ENCODE results near the gene HMGCL.

HMGCL gene

DNA sequence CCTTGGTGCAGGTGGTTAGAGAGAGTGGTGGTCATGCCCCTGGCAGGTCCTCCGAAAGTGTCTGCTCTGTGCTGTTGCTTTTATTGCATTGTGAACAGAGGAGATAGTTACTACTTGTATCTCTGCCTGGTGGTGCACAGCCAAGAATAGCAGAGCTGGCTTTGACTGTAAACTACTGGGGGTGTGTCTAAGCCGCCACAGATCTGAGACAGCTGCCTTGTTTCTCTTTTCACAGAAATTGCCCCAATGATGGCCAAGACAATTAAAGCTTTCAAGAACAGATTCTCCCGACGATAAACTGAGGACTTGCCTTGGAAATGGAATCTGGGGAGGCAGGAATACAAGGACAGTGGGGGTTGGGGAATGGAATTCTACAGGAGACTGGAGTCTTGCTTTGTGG, 66.0 kb downstream of the HMGCL start:
- no peaks in the 10 kb centered on the region for H3K27me3 ChIP-seq (ENCODE audit: insufficient read depth, low read depth)
- no peak overlapping the region for H3K27ac ChIP-seq
- H3K4me3 ChIP-seq (IDR thresholded peaks at IDR 0.05; ENCODE audit: insufficient read depth, low read depth, low read length) = no peak overlapping the region
- H3K79me2 ChIP-seq (ENCODE audit: insufficient read depth, low read depth) = no peaks in the 10 kb centered on the region
- no peaks in the 10 kb centered on the region; the same call in 1 of the 2 replicates for H3K36me3 ChIP-seq (ENCODE audit: insufficient read depth)
- no peak overlapping the region for H3K9ac ChIP-seq
- no peaks in the 10 kb centered on the region for H4K20me1 ChIP-seq (ENCODE audit: insufficient read depth)
- H3K4me2 ChIP-seq = no peak overlapping the region
- TF ChIP-seq, protein P1, sequence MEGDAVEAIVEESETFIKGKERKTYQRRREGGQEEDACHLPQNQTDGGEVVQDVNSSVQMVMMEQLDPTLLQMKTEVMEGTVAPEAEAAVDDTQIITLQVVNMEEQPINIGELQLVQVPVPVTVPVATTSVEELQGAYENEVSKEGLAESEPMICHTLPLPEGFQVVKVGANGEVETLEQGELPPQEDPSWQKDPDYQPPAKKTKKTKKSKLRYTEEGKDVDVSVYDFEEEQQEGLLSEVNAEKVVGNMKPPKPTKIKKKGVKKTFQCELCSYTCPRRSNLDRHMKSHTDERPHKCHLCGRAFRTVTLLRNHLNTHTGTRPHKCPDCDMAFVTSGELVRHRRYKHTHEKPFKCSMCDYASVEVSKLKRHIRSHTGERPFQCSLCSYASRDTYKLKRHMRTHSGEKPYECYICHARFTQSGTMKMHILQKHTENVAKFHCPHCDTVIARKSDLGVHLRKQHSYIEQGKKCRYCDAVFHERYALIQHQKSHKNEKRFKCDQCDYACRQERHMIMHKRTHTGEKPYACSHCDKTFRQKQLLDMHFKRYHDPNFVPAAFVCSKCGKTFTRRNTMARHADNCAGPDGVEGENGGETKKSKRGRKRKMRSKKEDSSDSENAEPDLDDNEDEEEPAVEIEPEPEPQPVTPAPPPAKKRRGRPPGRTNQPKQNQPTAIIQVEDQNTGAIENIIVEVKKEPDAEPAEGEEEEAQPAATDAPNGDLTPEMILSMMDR (conservative IDR thresholded peaks at IDR 0.05; ENCODE audit: low read depth, low read length) = no peak
- H3K4me1 ChIP-seq (ENCODE audit: low read depth, poor library complexity, severe bottlenecking) = peaks cover 13% of the 10 kb centered on the region
- H2AFZ ChIP-seq (ENCODE audit: low read depth) = no peak overlapping the region

DNA sequence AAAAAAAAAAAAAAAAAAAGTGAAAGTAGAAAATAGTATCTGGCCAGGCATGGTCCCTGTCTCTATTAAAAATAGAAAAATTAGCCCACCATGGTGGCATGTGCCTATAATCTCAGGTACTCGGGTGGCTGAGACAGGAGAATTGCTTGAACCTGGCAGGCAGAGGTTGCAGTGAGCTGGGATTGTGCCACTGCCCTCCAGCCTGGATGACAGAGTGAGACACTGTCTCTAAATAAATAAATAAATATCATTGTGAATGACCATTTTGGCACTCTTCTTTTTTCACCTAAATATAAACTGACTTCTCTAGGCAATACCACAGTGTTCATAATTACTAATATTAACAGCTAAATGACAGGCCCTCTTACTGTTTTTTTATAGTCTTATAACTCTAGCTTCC, 67.4 kb downstream of the HMGCL start:
- H3K79me2 ChIP-seq (ENCODE audit: insufficient read depth, low read depth) = no peaks in the 10 kb centered on the region
- H3K9ac ChIP-seq = no peak overlapping the region
- H3K36me3 ChIP-seq (ENCODE audit: insufficient read depth) = no peaks in the 10 kb centered on the region; the same call in 1 of the 2 replicates
- no peak overlapping the region for H3K4me2 ChIP-seq
- no peak overlapping the region for H3K27ac ChIP-seq
- no peak overlapping the region for H2AFZ ChIP-seq (ENCODE audit: low read depth)
- TF ChIP-seq, protein P1 (conservative IDR thresholded peaks at IDR 0.05; ENCODE audit: low read depth, low read length) = no peak
- H3K4me1 ChIP-seq (ENCODE audit: low read depth, poor library complexity, severe bottlenecking) = peaks cover 13% of the 10 kb centered on the region
- no peaks in the 10 kb centered on the region for H3K27me3 ChIP-seq (ENCODE audit: insufficient read depth, low read depth)
- H3K4me3 ChIP-seq (IDR thresholded peaks at IDR 0.05; ENCODE audit: insufficient read depth, low read depth, low read length) = no peak overlapping the region
- H4K20me1 ChIP-seq (ENCODE audit: insufficient read depth) = no peaks in the 10 kb centered on the region

DNA sequence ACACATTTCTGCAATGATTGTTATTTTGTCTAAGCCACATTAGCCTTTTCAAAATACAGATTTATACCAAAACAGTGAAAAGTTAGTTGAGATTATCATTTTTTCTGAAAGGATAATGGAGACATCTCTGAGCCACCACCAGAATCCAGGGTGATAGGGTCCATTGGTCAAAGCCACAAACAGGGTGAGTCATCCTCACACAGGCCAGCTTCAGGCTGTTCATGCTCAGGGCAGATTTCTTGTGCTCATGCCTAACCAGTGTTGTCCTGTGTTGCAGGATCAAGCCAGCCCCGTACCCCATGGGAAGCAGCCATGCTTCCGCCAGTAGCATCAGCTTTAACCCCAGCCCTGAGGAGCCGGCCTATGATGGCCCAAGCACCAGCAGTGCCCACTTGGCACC, 68.6 kb downstream of the HMGCL start:
- H3K4me3 ChIP-seq (IDR thresholded peaks at IDR 0.05; ENCODE audit: insufficient read depth, low read depth, low read length) = no peak overlapping the region
- no peaks in the 10 kb centered on the region for H4K20me1 ChIP-seq (ENCODE audit: insufficient read depth)
- no peak overlapping the region for H3K9ac ChIP-seq
- TF ChIP-seq, protein P1 (conservative IDR thresholded peaks at IDR 0.05; ENCODE audit: low read depth, low read length) = no peak
- no peaks in the 10 kb centered on the region for H3K79me2 ChIP-seq (ENCODE audit: insufficient read depth, low read depth)
- peaks cover 5% of the 10 kb centered on the region for H3K36me3 ChIP-seq (ENCODE audit: insufficient read depth)
- H3K27ac ChIP-seq = no peak overlapping the region
- H3K27me3 ChIP-seq (ENCODE audit: insufficient read depth, low read depth) = no peaks in the 10 kb centered on the region
- H2AFZ ChIP-seq (ENCODE audit: low read depth) = no peak overlapping the region
- H3K4me1 ChIP-seq (ENCODE audit: low read depth, poor library complexity, severe bottlenecking) = peaks cover 13% of the 10 kb centered on the region
- H3K4me2 ChIP-seq = no peak overlapping the region

DNA sequence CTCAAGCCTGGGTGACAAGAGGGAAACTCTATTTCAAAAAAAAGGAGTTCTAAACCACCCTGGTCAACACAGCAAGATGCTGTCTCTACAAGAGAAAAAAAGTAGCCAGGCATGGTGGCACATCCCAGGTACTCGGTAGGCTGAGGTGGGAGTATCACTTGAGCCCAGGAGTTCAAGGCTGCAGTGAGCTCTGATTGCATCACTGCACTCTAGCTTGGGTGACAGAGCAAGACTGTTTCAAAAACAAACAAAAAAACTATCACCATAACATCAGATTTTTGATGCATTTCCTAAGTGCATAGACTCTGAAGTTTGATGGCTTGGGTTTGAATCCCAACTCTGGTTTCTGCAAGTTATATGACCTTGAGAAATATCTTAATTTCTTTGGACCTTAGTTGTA, 72.3 kb downstream of the HMGCL start:
- no peak overlapping the region for H3K4me3 ChIP-seq (IDR thresholded peaks at IDR 0.05; ENCODE audit: insufficient read depth, low read depth, low read length)
- H3K79me2 ChIP-seq (ENCODE audit: insufficient read depth, low read depth) = peaks cover 5% of the 10 kb centered on the region; the same call in 1 of the 2 replicates
- H3K9ac ChIP-seq = no peak overlapping the region
- no peak overlapping the region for H2AFZ ChIP-seq (ENCODE audit: low read depth)
- H3K4me2 ChIP-seq = no peak overlapping the region
- peaks cover 14% of the 10 kb centered on the region for H3K36me3 ChIP-seq (ENCODE audit: insufficient read depth)
- peaks cover 8% of the 10 kb centered on the region for H3K4me1 ChIP-seq (ENCODE audit: low read depth, poor library complexity, severe bottlenecking)
- no peaks in the 10 kb centered on the region for H3K27me3 ChIP-seq (ENCODE audit: insufficient read depth, low read depth)
- H3K27ac ChIP-seq = no peak overlapping the region
- TF ChIP-seq, protein P1 (conservative IDR thresholded peaks at IDR 0.05; ENCODE audit: low read depth, low read length) = no peak
- H4K20me1 ChIP-seq (ENCODE audit: insufficient read depth) = no peaks in the 10 kb centered on the region

Data from KMS-11 (cell line).